Muscle of leg (tissue), 11 donors: ENCODE data around the gene SPRR2F. TPM values are rescaled to one million over a fixed set of nuclear protein-coding genes. Genes with fewer than 3 reads are reported as not detected.
A peak's percentile ranks its signal among the peaks of the same experiment; 100 is the strongest.

Source experiments
- DNase-seq: peaks from one replicate; pipeline ENCODE4 v3.0.0; 2013
- H3K27ac ChIP-seq: one replicate; pipeline ENCODE4 v1.5.1; 2013; ENCODE audit warnings: mild to moderate bottlenecking, low read length, control low read depth
- H3K27me3 ChIP-seq: one replicate; pipeline ENCODE4 v1.6.1; 2013; ENCODE audit warnings: low read length; ENCODE audit not compliant: control insufficient read depth, insufficient read depth
- H3K36me3 ChIP-seq: one replicate; pipeline ENCODE4 v1.6.1; 2013; ENCODE audit warnings: low read length; ENCODE audit not compliant: control insufficient read depth, insufficient read depth
- H3K4me1 ChIP-seq: one replicate; pipeline ENCODE4 v1.6.1; 2013; ENCODE audit warnings: low read length; ENCODE audit not compliant: control insufficient read depth, insufficient read depth
- H3K4me3 ChIP-seq: one replicate; pipeline ENCODE4 v1.5.1; 2013; ENCODE audit warnings: low read length, control low read depth
- H3K9me3 ChIP-seq: replicated peaks from 2 replicates; pipeline ENCODE4 v1.6.1; 2013; ENCODE audit warnings: low read depth, low read length; ENCODE audit not compliant: control insufficient read depth
- WGBS: methylation state at CpG from one replicate; pipeline ENCODE4 v1.1.5; 2013; ENCODE audit warnings: missing lambda C conversion rate; ENCODE audit not compliant: insufficient coverage; 5-methylcytosine and 5-hydroxymethylcytosine counted together
- polyA plus RNA-seq, 8 donors: library from polyadenylated mRNA; unstranded; fragments of 120-200 nt; gene quantifications; one replicate each; pipeline versions ENCODE4 v1.2.1 to v1.2.3, GENCODE V29; 2013; ENCODE audit warnings: inconsistent platforms in 1 of 8, low replicate concordance in 1 of 8; ENCODE audit not compliant: insufficient read length in 8 of 8, insufficient read depth in 1 of 8
- total RNA-seq: library from RNA; stranded (reverse); fragments of 120-200 nt; gene quantifications from one replicate; pipeline ENCODE4 v1.2.4, GENCODE V29; 2013

The SPRR2F gene
- total and polyA plus RNA-seq, 9 donors = 0.28 TPM; not detected in 8

DNA sequence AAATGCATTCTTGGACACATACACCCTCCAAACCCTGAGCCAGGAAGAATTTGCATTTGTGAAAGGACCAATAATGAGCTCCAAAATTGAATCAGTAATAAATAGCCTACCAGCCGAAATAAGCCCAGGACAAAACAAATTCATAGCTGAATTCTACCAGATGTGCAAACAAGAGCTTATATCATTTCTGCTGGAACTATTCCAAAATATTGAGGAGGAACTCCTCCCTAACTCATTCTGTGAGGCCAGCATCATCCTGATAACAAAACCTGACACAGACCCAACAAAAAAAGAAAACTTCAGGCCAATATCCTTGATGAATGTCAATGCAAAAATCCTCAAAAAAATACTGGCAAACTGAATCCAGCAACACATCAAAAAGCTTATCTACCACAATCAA is 25.7 kb downstream of the SPRR2F start:
- Histone ChIP-seq H3K27ac (no peak overlapping the region), H3K36me3 (no peaks in the 10 kb centered on the region), H3K27me3 (no peaks in the 10 kb centered on the region), H3K4me3 (no peak overlapping the region), H3K4me1 (no peaks in the 10 kb centered on the region), H3K9me3 (no peaks in the 10 kb centered on the region)
- peak; percentile 11 for DNase-seq
- 67% methylated on average over 1 of the region's 1 CpG for WGBS

DNA sequence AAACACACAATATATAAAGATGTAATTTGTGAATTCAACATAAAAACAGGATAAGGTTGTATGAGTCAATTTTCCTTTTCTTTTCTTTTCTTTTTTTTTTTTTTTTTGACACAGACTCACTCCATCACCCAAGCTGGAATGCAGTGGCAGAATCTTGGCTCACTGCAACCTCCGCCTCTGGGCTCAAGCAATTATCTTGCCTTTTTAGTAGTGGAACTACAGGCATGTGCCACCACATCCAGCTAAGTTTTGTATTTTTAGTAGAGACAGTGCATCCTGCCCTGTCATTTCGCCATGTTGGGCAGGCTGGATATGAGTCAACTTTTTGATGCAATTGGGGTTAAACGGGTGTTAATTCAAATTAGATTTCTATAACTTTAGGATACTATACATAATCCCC is 31.6 kb downstream of the SPRR2F start:
- H3K36me3 ChIP-seq = no peaks in the 10 kb centered on the region
- DNase-seq = no peak
- no peaks in the 10 kb centered on the region for H3K27me3 ChIP-seq
- WGBS = no CpG with 5 or more reads among the region's 3 CpGs
- H3K4me1 ChIP-seq = no peaks in the 10 kb centered on the region
- H3K27ac ChIP-seq = no peak overlapping the region
- no peaks in the 10 kb centered on the region for H3K9me3 ChIP-seq
- no peak overlapping the region for H3K4me3 ChIP-seq

GRCh38 chr1:153072806-153073726 is 40.2 kb downstream of the SPRR2F start:
- Histone ChIP-seq H3K4me3 (no peak overlapping the region), H3K4me1 (no peaks in the 10 kb centered on the region), H3K36me3 (no peaks in the 10 kb centered on the region), H3K27me3 (no peaks in the 10 kb centered on the region), H3K27ac (no peak overlapping the region), H3K9me3 (no peaks in the 10 kb centered on the region)
- no CpG with 5 or more reads among the region's 5 CpGs for WGBS
- DNase-seq = no peak

- Histone ChIP-seq H3K27me3 (no peaks in the 10 kb centered on the region), H3K36me3 (no peaks in the 10 kb centered on the region), H3K4me3 (no peak within 1 kb of the TSS), H3K4me1 (no peaks in the 10 kb centered on the region), H3K27ac (no peak within 1 kb of the TSS), H3K9me3 (no peaks in the 10 kb centered on the region)
- DNase-seq = no peak
- 100% methylated on average over 1 of the region's 2 CpGs for WGBS
These were observed 41.8 kb downstream of the SPRR2F start, which contains the start of gene SPRR2B for GRCh38 chr1:153071511-153071910. SPRR2B (minus strand) TSS chr1:153071611; CDS start chr1:153070839, 772 bp downstream.

DNA sequence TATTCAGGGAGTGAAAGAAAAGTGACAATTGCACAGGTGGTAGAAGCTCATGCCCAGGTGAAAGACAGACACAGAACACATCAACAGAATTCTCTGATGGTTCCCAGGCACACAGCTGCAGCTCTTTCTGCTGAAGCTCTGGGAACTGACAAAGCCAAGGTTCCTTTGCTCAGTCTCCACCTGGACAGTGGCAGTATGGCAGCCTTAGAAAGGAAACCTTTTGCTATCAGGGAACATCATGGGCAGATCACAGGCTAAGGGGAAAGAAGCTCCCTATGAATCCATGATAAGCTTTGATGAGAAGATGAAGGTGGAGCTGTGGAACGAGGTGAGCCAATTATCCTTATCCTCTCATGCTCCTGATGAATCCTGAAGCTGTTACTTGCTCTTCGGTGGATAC is 43.1 kb downstream of the SPRR2F start:
- no CpG with 5 or more reads among the region's 2 CpGs for WGBS
- Histone ChIP-seq H3K4me1 (no peaks in the 10 kb centered on the region), H3K27ac (no peak overlapping the region)

More for the DNA sequence above, 43.1 kb downstream of the SPRR2F start:
- H3K4me3 ChIP-seq = no peak overlapping the region
- no peaks in the 10 kb centered on the region for H3K27me3 ChIP-seq
- no peak for DNase-seq
- no peaks in the 10 kb centered on the region for H3K9me3 ChIP-seq
- H3K36me3 ChIP-seq = no peaks in the 10 kb centered on the region

Other genes with a start within 250 kb of the SPRR2F start
- not detected for gene SMCP, start 235.2 kb downstream of the SPRR2F start, total RNA-seq
- not detected for gene SMCP, start 235.2 kb downstream of the SPRR2F start, polyA plus RNA-seq
- not detected for gene IVL, start 205.0 kb downstream of the SPRR2F start, total RNA-seq
- gene IVL, start 205.0 kb downstream of the SPRR2F start, polyA plus RNA-seq = 1 to 10 TPM in 1 of 8 donors, under 1 TPM in 3, not detected in 4; 0.11 to 8.1 (median 0.32) TPM
- gene SPRR5, start 166.3 kb downstream of the SPRR2F start, total RNA-seq = not detected
- gene SPRR5, start 166.3 kb downstream of the SPRR2F start, polyA plus RNA-seq = not detected
- gene SPRR4, start 142.9 kb downstream of the SPRR2F start, total RNA-seq = not detected
- not detected for gene SPRR4, start 142.9 kb downstream of the SPRR2F start, polyA plus RNA-seq
- gene SPRR1A, start 129.4 kb downstream of the SPRR2F start, total RNA-seq = not detected
- gene SPRR1A, start 129.4 kb downstream of the SPRR2F start, polyA plus RNA-seq = not detected
- not detected for gene SPRR3, start 111.8 kb downstream of the SPRR2F start, total RNA-seq
- 10 to 100 TPM in 1 of 8 donors, 1 to 10 TPM in 1, under 1 TPM in 2, not detected in 4; 0.18 to 38.9 (median 0.90) TPM for gene SPRR3, start 111.8 kb downstream of the SPRR2F start, polyA plus RNA-seq
- not detected for gene SPRR1B, start 82.3 kb downstream of the SPRR2F start, total RNA-seq
- 1 to 10 TPM in 1 of 8 donors, under 1 TPM in 1, not detected in 6; 0.73 to 2.8 TPM for gene SPRR1B, start 82.3 kb downstream of the SPRR2F start, polyA plus RNA-seq
- not detected for gene SPRR2D, start 72.4 kb downstream of the SPRR2F start, total RNA-seq
- gene SPRR2D, start 72.4 kb downstream of the SPRR2F start, polyA plus RNA-seq = not detected
- gene SPRR2A, start 56.0 kb downstream of the SPRR2F start, total RNA-seq = not detected
- not detected for gene SPRR2A, start 56.0 kb downstream of the SPRR2F start, polyA plus RNA-seq
- gene SPRR2B, start 41.9 kb downstream of the SPRR2F start, total RNA-seq = not detected
- gene SPRR2B, start 41.9 kb downstream of the SPRR2F start, polyA plus RNA-seq = under 1 TPM in 1 of 8 donors, not detected in 7; 0.50 TPM
- not detected for gene SPRR2E, start 19.0 kb downstream of the SPRR2F start, total RNA-seq
- not detected for gene SPRR2E, start 19.0 kb downstream of the SPRR2F start, polyA plus RNA-seq
- not detected for gene SPRR2G, start 37.4 kb upstream of the SPRR2F start, total RNA-seq
- gene SPRR2G, start 37.4 kb upstream of the SPRR2F start, polyA plus RNA-seq = not detected
- not detected for gene LELP1, start 89.9 kb upstream of the SPRR2F start, total RNA-seq
- gene LELP1, start 89.9 kb upstream of the SPRR2F start, polyA plus RNA-seq = not detected
- gene PRR9, start 104.1 kb upstream of the SPRR2F start, total RNA-seq = not detected
- not detected for gene PRR9, start 104.1 kb upstream of the SPRR2F start, polyA plus RNA-seq
- gene LORICRIN, start 146.2 kb upstream of the SPRR2F start, total RNA-seq = not detected
- not detected for gene LORICRIN, start 146.2 kb upstream of the SPRR2F start, polyA plus RNA-seq
- not detected for gene PGLYRP3, start 199.4 kb upstream of the SPRR2F start, total RNA-seq
- gene PGLYRP3, start 199.4 kb upstream of the SPRR2F start, polyA plus RNA-seq = under 1 TPM in 1 of 8 donors, not detected in 7; 0.56 TPM
- gene PGLYRP4, start 235.3 kb upstream of the SPRR2F start, total RNA-seq = not detected
- under 1 TPM in 1 of 8 donors, not detected in 7; 0.74 TPM for gene PGLYRP4, start 235.3 kb upstream of the SPRR2F start, polyA plus RNA-seq
- gene S100A9, start 244.3 kb upstream of the SPRR2F start, total RNA-seq = 17.8 TPM
- 10 to 100 TPM; 23.1 to 47.3 (median 35.1) TPM for gene S100A9, start 244.3 kb upstream of the SPRR2F start, polyA plus RNA-seq